HG02973 (cell line): ENCODE results near the gene PTPRT.

Experiments
- ATAC-seq: cut with Tn5 transposase; IDR thresholded peaks from one replicate; pipeline ENCODE4 v1.9.1; 2021; ENCODE audit warnings: moderate library complexity; ENCODE audit not compliant: unreplicated experiment

PTPRT gene

GRCh38 chr20:42740226-42740870, 449.4 kb downstream of the PTPRT start:
- no peak for ATAC-seq

GRCh38 chr20:42739683-42740082, 450.0 kb downstream of the PTPRT start:
- no peak for ATAC-seq

- ATAC-seq: no peak
Measured at GRCh38 chr20:42735539-42735938, 454.2 kb downstream of the PTPRT start.

- ATAC-seq: no peak
Measured at GRCh38 chr20:42734660-42735368, 454.9 kb downstream of the PTPRT start.

GRCh38 chr20:42721923-42722322, 467.8 kb downstream of the PTPRT start:
- ATAC-seq: no peak

- no peak for ATAC-seq
Measured at GRCh38 chr20:42714298-42715141, 475.2 kb downstream of the PTPRT start.

- no peak for ATAC-seq
Measured at GRCh38 chr20:42708266-42708665, 481.4 kb downstream of the PTPRT start.

- ATAC-seq: no peak
Measured at GRCh38 chr20:42706759-42707158, 482.9 kb downstream of the PTPRT start.

GRCh38 chr20:42705550-42705949, 484.2 kb downstream of the PTPRT start:
- no peak for ATAC-seq

- no peak for ATAC-seq
Measured at GRCh38 chr20:42703744-42704143, 486.0 kb downstream of the PTPRT start.

GRCh38 chr20:42701948-42702347, 487.8 kb downstream of the PTPRT start:
- no peak for ATAC-seq

GRCh38 chr20:42700372-42700771, 489.3 kb downstream of the PTPRT start:
- no peak for ATAC-seq

GRCh38 chr20:42697962-42698361, 491.7 kb downstream of the PTPRT start:
- no peak for ATAC-seq

- ATAC-seq: no peak
Measured at GRCh38 chr20:42690842-42691437, 498.8 kb downstream of the PTPRT start.

GRCh38 chr20:42688576-42688975, 501.1 kb downstream of the PTPRT start:
- no peak for ATAC-seq

- ATAC-seq: no peak
Measured at GRCh38 chr20:42686057-42686456, 503.6 kb downstream of the PTPRT start.

- no peak for ATAC-seq
Measured at GRCh38 chr20:42678895-42679294, 510.8 kb downstream of the PTPRT start.

GRCh38 chr20:42656130-42656529, 533.6 kb downstream of the PTPRT start:
- no peak for ATAC-seq

- ATAC-seq: no peak
Measured at GRCh38 chr20:42652266-42652665, 537.4 kb downstream of the PTPRT start.

GRCh38 chr20:42650191-42650746, 539.4 kb downstream of the PTPRT start:
- ATAC-seq: no peak

- no peak for ATAC-seq
Measured at GRCh38 chr20:42649748-42650147, 540.0 kb downstream of the PTPRT start.
